K562 (cell line): ENCODE measurements around the gene NFKBIB. TPM values are rescaled to one million over a fixed set of nuclear protein-coding genes. Genes with fewer than 3 reads are reported as not detected.

Experiments used
- AFF1 ChIP-seq, 2 experiments: fragments of 450-650 bp; IDR thresholded peaks; 2 replicates each; pipeline ENCODE4 v1.6.1; 2018; ENCODE audit warnings: mild to moderate bottlenecking in 2 of 2, low read depth in 1 of 2; ENCODE audit not compliant: partially characterized antibody in 2 of 2
- CAMTA2 ChIP-seq: fragments of 250-450 bp; sonication (Bioruptor Pico); conservative IDR thresholded peaks from 2 replicates; pipeline ENCODE4 v1.5.1; 2022
- CBFA2T2 ChIP-seq: fragments of 450-650 bp; conservative IDR thresholded peaks from 2 replicates; pipeline ENCODE4 v1.6.1; 2017; ENCODE audit warnings: mild to moderate bottlenecking
- CGGBP1 ChIP-seq: fragments of 250-450 bp; sonication (Bioruptor Pico); IDR thresholded peaks from 2 replicates; pipeline ENCODE4 v1.9.0; 2021; ENCODE audit warnings: mild to moderate bottlenecking
- CHD1 ChIP-seq: fragments of 200-600 bp; sonication (generic); IDR thresholded peaks from one replicate; pipeline ENCODE4 v1.6.1; 2012; ENCODE audit warnings: mild to moderate bottlenecking, moderate library complexity, low read length, inconsistent platforms
- CXXC5 ChIP-seq: fragments of 250-450 bp; sonication (Bioruptor Pico); IDR thresholded peaks from 2 replicates; pipeline ENCODE4 v1.8.0; 2022; ENCODE audit warnings: inconsistent platforms, mild to moderate bottlenecking, moderate library complexity
- GTF2B ChIP-seq: IDR thresholded peaks from 2 replicates; pipeline ENCODE4 v1.6.1; 2011; ENCODE audit not compliant: insufficient read length; ENCODE audit errors: extremely low read depth
- HMGXB4 ChIP-seq: sonication (generic); formaldehyde crosslinking; IDR thresholded peaks from 2 replicates; pipeline ENCODE4 v1.8.1; 2023; ENCODE audit warnings: mild to moderate bottlenecking, missing genetic modification reagents
- HNRNPLL ChIP-seq: fragments of 200-400 bp; formaldehyde crosslinking; IDR thresholded peaks from 2 replicates; pipeline ENCODE4 v1.6.1; 2017; ENCODE audit warnings: low read length, low read depth, mild to moderate bottlenecking; ENCODE audit not compliant: poor library complexity, severe bottlenecking
- NR2F6 ChIP-seq: fragments of 450-650 bp; formaldehyde crosslinking; IDR thresholded peaks from 2 replicates; pipeline ENCODE4 v1.4.0; 2020; ENCODE audit warnings: mild to moderate bottlenecking
- PREB ChIP-seq: sonication (generic); formaldehyde crosslinking; IDR thresholded peaks from 2 replicates; pipeline ENCODE4 v1.8.1; 2023; ENCODE audit warnings: mild to moderate bottlenecking, missing genetic modification reagents
- RHOXF2B ChIP-seq: fragments of 250-450 bp; sonication (Bioruptor Pico); conservative IDR thresholded peaks from 2 replicates; pipeline ENCODE4 v1.5.1; 2021
- SAP30 ChIP-seq: fragments of 200-600 bp; sonication (generic); IDR thresholded peaks from 2 replicates; pipeline ENCODE4 v1.6.1; 2012; ENCODE audit warnings: borderline replicate concordance, low read depth, mild to moderate bottlenecking, moderate library complexity, low read length, control low read depth, inconsistent platforms; ENCODE audit not compliant: insufficient read depth, poor library complexity, severe bottlenecking
- SMAD3 ChIP-seq: fragments of 450-650 bp; formaldehyde crosslinking; conservative IDR thresholded peaks from 2 replicates; pipeline ENCODE4 v1.4.0; 2020; ENCODE audit warnings: mild to moderate bottlenecking
- SRF ChIP-seq, 2 experiments: fragments of 250-450, 450-650 bp in 1 of 2; sonication (Bioruptor Pico) in 1 of 2; sonication (generic) in 1 of 2; formaldehyde crosslinking; IDR thresholded peaks; 2 replicates each; pipeline versions ENCODE4 v1.5.0 to v1.5.1; 2020 to 2022; ENCODE audit warnings: mild to moderate bottlenecking in 1 of 2, missing genetic modification reagents in 1 of 2
- SRSF1 ChIP-seq: fragments of 200-400 bp; formaldehyde crosslinking; IDR thresholded peaks from 2 replicates; pipeline ENCODE4 v1.6.1; 2017; ENCODE audit warnings: mild to moderate bottlenecking, low read depth, low read length, moderate library complexity
- TCF15 ChIP-seq: fragments of 250-450 bp; sonication (Bioruptor Pico); IDR thresholded peaks from 2 replicates; pipeline ENCODE4 v1.8.0; 2022; ENCODE audit warnings: moderate library complexity, mild to moderate bottlenecking, inconsistent platforms
- WHSC1 ChIP-seq: IDR thresholded peaks from one replicate; pipeline ENCODE4 v1.6.1; 2012; ENCODE audit warnings: low read length, control low read depth, inconsistent platforms
- ZKSCAN8 ChIP-seq: fragments of 200-800 bp; sonication (Bioruptor generic); IDR thresholded peaks from 2 replicates; pipeline ENCODE4 v1.6.1; 2016; ENCODE audit warnings: missing genetic modification characterization, missing compliant biosample characterization
- ZNF197 ChIP-seq: fragments of 200-800 bp; sonication (Bioruptor generic); IDR thresholded peaks from 2 replicates; pipeline ENCODE4 v1.6.1; 2016; ENCODE audit warnings: low read depth, missing genetic modification characterization, missing compliant biosample characterization
- polyA plus RNA-seq, 8 experiments: library from polyadenylated mRNA; depleted of rRNA in 4 of 8; stranded (reverse) in 5 of 8; unstranded in 3 of 8; fragments of >200 nt; fragmentation: Nextera tagmentation in 2 of 8; fragmentation: Illumina TruSeq in 1 of 8; extraction: Ambion mirVana in 2 of 8; extraction: Trizol in 1 of 8; gene quantifications; 2 replicates each; pipeline versions ENCODE4 v1.2.1 to v1.2.3, GENCODE V29; 2011 to 2014; ENCODE audit warnings: inconsistent platforms in 1 of 8, missing spikeins in 1 of 8
- total RNA-seq, 7 experiments: library from RNA; depleted of rRNA in 6 of 7; stranded (reverse); fragments of >200 nt in 6 of 7; fragmentation: Illumina TruSeq in 2 of 7; extraction: Trizol in 2 of 7; gene quantifications; 2 replicates each; pipeline versions ENCODE4 v1.2.1 to v1.2.3, GENCODE V29; 2011 to 2021; ENCODE audit warnings: low replicate concordance in 1 of 7

Gene NFKBIB
- total and polyA plus RNA-seq, 9 of the 15 experiments (the other 6 are each of a cell fraction or from before 2014, with no cell fraction given), result 1.5 to 44.9 (median 10.4) TPM

- TF ChIP-seq CBFA2T2 (peak; percentile 44), HMGXB4 (CRISPR knock-in tag) (no peak), ZNF197 (CRISPR knock-in tag) (no peak), SRSF1 (no peak), AFF1 (IDR thresholded peaks at IDR 0.05; ENCODE audit: low read depth in 1 of 2, partially characterized antibody in 2 of 2) (no peak), ZKSCAN8 (CRISPR knock-in tag) (no peak), SMAD3 (CRISPR knock-in tag) (no peak), TCF15 (no peak), SAP30 (peak; percentile 87), CGGBP1 (no peak), CAMTA2 (CRISPR knock-in tag) (no peak), HNRNPLL (no peak), SRF (CRISPR knock-in tag; IDR thresholded peaks at IDR 0.05) (no peak), PREB (CRISPR knock-in tag) (no peak), RHOXF2B (CRISPR knock-in tag) (no peak), CHD1 (no peak), CXXC5 (CRISPR knock-in tag) (peak; percentile 94), GTF2B (no peak), WHSC1 (no peak), NR2F6 (no peak)
Observed at GRCh38 chr19:38851622-38852230, 48.0 kb upstream of the NFKBIB start (continued).
